ENCODE results near the gene PODNL1.

- TF ChIP-seq CTCF (IDR thresholded peaks at IDR 0.05) (no peak), POLR2A (IDR thresholded peaks at IDR 0.05) (no peak)
These were observed 14.8 kb downstream of the PODNL1 start for GRCh38 chr19:13923194-13923987.

Data from Peyer's patch (tissue), 4 donors.